Embryonic facial prominence (tissue), 1 donor: Measurements from ENCODE around the gene PHOSPHO1.

Experiments used
- DNase-seq: peaks from one replicate; pipeline ENCODE4 v3.0.0-alpha.2; 2016; ENCODE audit errors: extremely low spot score

The PHOSPHO1 gene

GRCh38 chr17:49242813-49243212 lies 12.2 kb upstream of the PHOSPHO1 start:
- DNase-seq = no peak

- no peak for DNase-seq
Measured at GRCh38 chr17:49241692-49242397, 11.3 kb upstream of the PHOSPHO1 start.

- no peak for DNase-seq
Measured at GRCh38 chr17:49241040-49241439, 10.5 kb upstream of the PHOSPHO1 start.

DNA sequence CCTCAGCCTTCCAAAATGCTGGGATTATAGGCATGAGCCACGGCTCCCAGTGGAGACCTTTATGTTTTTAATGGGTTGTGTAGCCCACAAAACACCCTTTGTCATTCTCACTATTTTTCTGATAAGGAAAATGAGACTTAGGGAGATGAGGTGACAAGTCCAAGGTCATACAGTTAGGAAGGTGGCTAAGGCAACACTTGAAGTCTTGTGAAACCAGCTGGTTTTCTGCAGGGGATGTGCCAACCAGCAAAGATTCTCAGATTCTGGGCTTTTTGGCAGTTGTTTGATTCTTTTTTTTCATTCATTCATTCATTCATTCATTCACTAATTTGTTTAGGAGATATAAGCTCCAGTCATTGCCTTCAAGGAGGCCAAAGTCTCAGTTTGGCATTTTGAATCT lies 10.0 kb upstream of the PHOSPHO1 start:
- DNase-seq = no peak

DNA sequence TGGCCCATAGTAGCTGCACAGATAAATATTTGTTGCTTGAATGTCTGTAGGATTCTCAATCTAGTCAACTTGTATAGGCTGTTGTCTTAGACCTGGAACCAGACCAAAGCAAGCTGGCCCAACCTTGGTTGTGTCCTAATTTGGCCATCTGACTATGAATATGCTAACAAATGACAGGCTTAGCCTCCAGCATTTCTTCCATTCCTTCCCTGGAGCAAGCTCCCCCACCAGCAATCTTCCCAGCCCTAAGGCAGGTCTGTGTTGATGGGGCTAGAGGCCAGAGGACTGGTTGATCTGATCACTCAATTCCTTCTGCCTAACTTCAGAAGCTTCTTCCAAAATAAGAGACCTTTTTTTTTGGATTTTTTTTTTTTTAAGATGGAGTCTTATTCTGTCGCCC lies 9.4 kb upstream of the PHOSPHO1 start:
- DNase-seq = no peak

DNA sequence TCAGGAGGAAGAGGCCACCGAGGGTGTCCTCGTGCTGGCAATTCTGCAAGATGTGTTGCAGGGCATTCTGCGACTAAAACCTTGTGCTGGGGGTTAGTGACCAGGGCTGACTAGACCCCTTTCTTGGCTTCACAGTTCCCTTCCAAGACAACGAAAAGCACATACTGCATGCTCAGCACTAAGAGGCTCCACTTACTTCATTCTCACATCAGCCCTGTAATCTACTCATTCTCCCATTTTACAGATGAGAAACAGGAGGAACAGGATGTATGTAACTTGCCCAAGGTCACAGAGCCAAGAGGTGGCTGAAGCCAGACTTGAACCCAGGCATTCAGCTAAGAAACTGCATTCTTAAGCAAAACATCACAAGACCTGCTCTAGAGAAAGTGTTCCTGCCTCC lies 5.3 kb upstream of the PHOSPHO1 start:
- no peak for DNase-seq

- DNase-seq = no peak
Measured at GRCh38 chr17:49234509-49235080, 4.0 kb upstream of the PHOSPHO1 start.

GRCh38 chr17:49231563-49231894 lies 942 bp upstream of the PHOSPHO1 start:
- no peak for DNase-seq

DNA sequence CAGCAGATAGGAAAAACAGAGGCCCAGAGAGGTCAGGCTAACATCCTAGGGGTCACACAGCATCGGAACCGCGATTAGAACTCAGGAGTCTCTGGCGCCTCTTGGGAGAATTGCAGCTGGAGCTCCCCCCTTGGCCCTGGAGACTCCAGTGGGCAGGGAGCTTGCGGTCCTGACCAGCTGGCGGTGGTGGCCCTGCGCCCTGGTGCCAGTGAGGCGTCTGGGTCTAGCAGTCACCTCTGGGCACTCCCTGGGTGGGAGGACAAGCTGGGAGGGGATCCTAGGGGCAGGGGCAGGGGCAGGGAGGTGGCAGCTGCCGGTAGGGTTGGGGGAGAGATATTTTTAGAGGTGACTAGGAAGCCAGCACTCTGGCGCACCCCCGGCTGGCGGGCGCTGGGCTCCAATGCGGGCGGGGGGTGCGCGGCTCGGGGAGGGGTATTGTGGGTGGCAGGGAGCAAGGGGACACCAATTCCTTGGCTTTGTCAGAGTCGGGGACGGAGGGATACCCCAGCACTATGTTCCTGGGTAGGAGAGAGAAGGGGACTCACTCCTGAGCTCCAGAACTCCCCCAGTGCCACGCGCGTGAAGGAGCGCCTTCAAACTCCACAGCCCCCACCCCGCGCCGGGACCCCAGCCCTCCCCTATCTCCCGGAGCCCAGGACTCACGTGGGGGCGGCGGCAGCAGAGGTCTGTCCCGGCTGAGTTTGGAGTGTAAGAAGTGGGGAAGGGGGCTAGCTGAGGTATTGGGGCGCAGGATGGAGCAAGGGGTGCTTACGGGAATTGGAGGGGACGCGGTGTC lies 584 bp downstream of the PHOSPHO1 start:
- DNase-seq = no peak

DNA sequence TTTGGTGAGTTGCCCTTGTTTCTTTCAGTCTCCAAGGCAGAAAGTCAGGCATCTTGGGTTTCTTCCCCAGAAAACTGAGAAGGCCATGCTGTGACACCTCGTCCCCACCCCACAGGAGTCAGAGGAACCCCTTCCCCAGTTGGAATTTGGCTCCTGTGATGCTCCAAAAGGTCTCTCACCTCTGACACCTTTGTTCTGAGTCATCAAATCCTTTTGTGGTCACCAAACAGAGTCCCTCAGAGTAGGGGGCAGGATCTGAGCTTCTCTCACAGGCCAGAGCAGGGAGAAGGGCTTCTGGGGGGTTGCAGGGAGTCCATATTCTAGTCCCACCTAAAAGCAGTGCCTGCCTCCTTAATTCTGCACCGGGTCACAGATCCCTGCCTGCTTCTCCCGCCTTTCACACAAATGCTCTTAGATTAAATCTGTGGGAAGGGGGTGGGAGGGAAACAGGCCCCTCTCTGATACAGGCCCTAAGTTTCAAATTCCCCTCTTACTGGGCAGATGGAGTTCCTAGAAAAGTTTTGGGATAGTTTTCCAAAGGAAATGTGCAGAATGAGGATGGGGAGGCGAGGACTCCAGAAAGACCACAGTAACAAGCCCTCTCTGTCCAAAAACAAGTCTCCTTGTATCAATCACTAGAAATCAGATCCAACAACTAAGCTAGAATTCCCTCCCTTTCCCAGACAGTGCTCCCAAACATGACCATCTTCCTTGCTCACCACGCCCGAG lies 1.3 kb downstream of the PHOSPHO1 start:
- no peak for DNase-seq

DNA sequence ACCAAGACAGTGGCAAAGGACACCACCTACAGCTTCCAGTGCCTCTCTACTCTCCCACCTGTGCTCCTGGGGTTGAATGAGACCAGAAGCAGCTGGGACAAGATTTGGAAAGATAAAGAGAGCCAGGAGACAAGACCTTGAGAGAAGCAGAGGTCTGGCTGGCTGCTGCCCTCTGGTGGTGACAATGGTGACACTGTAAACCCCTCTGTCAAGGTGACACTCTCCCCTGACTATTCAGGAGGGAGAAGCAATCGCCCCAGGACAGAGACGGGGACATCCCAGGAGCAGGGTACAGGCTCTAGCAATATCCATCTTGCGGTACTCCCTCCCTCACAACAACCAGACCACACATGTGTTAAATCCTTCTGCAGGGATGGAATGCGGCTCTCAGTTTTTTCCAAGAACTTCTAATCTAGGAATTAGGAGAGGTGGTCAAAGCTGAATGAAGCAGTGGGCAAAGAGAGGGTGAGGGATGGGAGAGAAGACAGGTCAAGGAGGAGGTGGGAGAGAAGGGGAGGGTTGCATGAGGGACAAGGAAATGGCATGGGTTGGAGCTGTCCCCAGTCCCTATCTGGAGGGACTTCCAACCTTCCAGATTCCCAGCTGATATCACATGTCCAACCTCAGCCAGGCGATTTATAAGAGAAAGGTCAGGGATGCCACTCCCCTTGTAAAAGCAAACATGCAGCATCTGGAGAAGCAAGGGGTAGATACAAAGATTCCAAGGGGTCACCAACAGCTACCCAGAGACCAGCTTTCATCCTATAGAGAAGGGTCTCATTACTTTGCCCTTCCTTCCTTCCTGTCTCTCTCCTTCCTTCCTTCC lies 2.9 kb downstream of the PHOSPHO1 start:
- no peak for DNase-seq

GRCh38 chr17:49226771-49227435 lies 3.7 kb downstream of the PHOSPHO1 start:
- no peak for DNase-seq

GRCh38 chr17:49225554-49226236 lies 4.9 kb downstream of the PHOSPHO1 start:
- no peak for DNase-seq

DNA sequence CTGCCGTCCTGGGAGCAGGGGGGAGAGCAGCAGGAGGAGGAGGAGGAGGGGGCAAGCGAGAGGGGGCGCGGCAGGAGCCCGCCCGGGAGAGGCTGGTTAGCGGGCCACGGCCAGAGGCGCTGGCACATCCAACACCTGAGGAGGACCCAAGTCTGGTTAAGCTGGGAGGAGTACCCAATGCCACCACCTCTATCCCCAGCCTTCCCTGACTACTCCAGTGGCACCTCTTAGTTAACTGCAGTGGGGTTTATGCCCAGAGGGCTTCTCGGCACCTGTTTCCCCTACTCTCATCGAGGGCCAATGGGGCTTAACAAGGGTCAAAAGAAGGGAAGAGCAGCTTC lies 5.6 kb downstream of the PHOSPHO1 start:
- no peak for DNase-seq

GRCh38 chr17:49224198-49224996 lies 6.2 kb downstream of the PHOSPHO1 start:
- no peak for DNase-seq

DNA sequence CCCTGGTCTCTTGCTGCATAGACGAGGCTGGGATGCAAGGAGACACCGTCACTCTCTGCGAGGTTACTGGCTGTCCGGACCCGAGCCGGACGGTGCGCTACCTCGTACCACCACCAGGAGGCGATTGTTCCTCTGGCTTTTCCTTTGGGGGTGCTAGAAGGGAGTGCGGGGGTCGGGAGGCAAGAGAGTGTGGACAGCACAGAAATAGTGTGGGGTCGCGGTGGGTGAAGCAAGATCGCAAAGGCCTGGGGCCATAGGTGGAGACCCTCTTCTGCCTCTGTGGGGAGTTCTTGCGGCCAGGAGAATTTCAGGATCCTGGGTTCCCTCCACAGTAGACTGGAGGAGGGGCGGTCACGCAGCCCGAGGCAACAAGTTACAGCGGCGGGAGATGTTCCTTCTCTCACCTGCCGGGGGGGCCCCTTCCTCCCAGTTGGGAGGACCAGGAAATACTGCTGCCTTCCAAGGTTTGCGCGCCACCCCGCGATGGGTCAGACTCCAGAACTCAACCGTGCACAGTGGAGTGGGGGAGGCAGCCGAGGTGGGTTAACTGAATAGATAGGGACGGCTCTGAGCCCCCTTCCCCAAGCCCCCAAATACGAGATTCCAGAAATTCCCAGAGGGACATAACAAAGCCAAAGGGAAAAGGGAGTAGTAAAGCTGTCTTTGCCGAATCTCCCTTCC lies 6.9 kb downstream of the PHOSPHO1 start:
- no peak for DNase-seq

- DNase-seq = no peak
Measured at GRCh38 chr17:49223168-49223516, 7.4 kb downstream of the PHOSPHO1 start.

- DNase-seq = no peak
Measured at GRCh38 chr17:49219987-49220386, 10.6 kb downstream of the PHOSPHO1 start.
